Kidney (tissue), 14 donors: Measurements from ENCODE around the gene RCN2. TPM values are rescaled to one million over a fixed set of nuclear protein-coding genes. Genes with fewer than 3 reads are reported as not detected.

Source experiments
- DNase-seq, 5 donors: peaks; one replicate each; pipeline ENCODE4 v3.0.0-alpha.2; 2013 to 2020
- FAIRE-seq: peaks from 2 replicates; lab custom pipeline; 2012; peaks lifted over from hg19 to GRCh38; lab: Jason Lieb, UNC
- H3K27ac ChIP-seq, 2 donors: one replicate each; pipeline ENCODE4 v1.7.0; 2013; ENCODE audit warnings: low read depth in 2 of 2, low read length in 2 of 2, inconsistent platforms in 1 of 2
- H3K27me3 ChIP-seq: one replicate; pipeline ENCODE4 v1.7.1; 2013; ENCODE audit warnings: low read length, inconsistent platforms; ENCODE audit not compliant: control insufficient read depth, insufficient read depth
- H3K36me3 ChIP-seq, 3 donors: one replicate each; pipeline versions ENCODE4 v1.7.0 to v1.7.1; 2013; ENCODE audit warnings: low read length in 3 of 3, control low read depth in 1 of 3, inconsistent platforms in 1 of 3; ENCODE audit not compliant: insufficient read depth in 3 of 3, control insufficient read depth in 2 of 3
- H3K4me1 ChIP-seq, 3 donors: one replicate each; pipeline versions ENCODE4 v1.7.0 to v1.7.1; 2013; ENCODE audit warnings: low read length in 3 of 3, inconsistent platforms in 1 of 3, low read depth in 1 of 3; ENCODE audit not compliant: control insufficient read depth in 2 of 3, insufficient read depth in 2 of 3
- H3K4me3 ChIP-seq, 3 donors: one replicate each; pipeline versions ENCODE4 v1.7.0 to v1.8.1; 2013; ENCODE audit warnings: low read length in 3 of 3, control low read depth in 1 of 3, inconsistent platforms in 1 of 3
- H3K9ac ChIP-seq, 3 donors: one replicate each; pipeline versions ENCODE4 v1.7.0 to v1.7.1; 2013; ENCODE audit warnings: low read length in 3 of 3, control low read depth in 1 of 3, inconsistent platforms in 1 of 3
- H3K9me3 ChIP-seq, 3 donors: one replicate each; pipeline versions ENCODE4 v1.7.0 to v1.7.1; 2013; ENCODE audit warnings: low read length in 3 of 3, control low read depth in 1 of 3, inconsistent platforms in 1 of 3; ENCODE audit not compliant: control insufficient read depth in 2 of 3, insufficient read depth in 1 of 3
- CTCF ChIP-seq: IDR thresholded peaks from 3 replicates; pipeline ENCODE4 v1.5.1; 2012; ENCODE audit warnings: mild to moderate bottlenecking, moderate library complexity, borderline replicate concordance; ENCODE audit not compliant: insufficient read depth; ENCODE audit errors: extremely low read depth
- intact Hi-C: fragments of 100-400 bp; cut with DNase I; formaldehyde crosslinking; loops from one replicate; pipeline ENCODE4 v1.11.1; 2022
- polyA plus RNA-seq: library from polyadenylated mRNA; stranded (reverse); fragments of 350-450 nt; fragmentation: Illumina TruSeq; extraction: RNeasy Lipid Tissue Mini Kit (QIAGEN cat#74804); gene quantifications from one replicate; pipeline ENCODE4 v1.2.3, GENCODE V29; 2014; ENCODE audit warnings: low read depth, low replicate concordance; ENCODE audit not compliant: insufficient read depth
- total RNA-seq: library from RNA; stranded (reverse); fragmentation: NEBNext Ultra II Directional; extraction: Animal tissue kit (Norgen Biotek cat#: 25700); gene quantifications from one replicate; pipeline ENCODE4 v1.2.1, GENCODE V29; 2021
- donor health status: control.
- donor health status: control.
- donor health status: control.
- donor health status: control.
- donor health status: control.
- donor health status: DM: yes; HTN: yes; CAD: no.
- donor health status: Normal renal cell carcinoma (clear cell type).

The RCN2 gene
- total and polyA plus RNA-seq, 2 donors from 2014 or later: 40.0 to 44.5 TPM

DNA sequence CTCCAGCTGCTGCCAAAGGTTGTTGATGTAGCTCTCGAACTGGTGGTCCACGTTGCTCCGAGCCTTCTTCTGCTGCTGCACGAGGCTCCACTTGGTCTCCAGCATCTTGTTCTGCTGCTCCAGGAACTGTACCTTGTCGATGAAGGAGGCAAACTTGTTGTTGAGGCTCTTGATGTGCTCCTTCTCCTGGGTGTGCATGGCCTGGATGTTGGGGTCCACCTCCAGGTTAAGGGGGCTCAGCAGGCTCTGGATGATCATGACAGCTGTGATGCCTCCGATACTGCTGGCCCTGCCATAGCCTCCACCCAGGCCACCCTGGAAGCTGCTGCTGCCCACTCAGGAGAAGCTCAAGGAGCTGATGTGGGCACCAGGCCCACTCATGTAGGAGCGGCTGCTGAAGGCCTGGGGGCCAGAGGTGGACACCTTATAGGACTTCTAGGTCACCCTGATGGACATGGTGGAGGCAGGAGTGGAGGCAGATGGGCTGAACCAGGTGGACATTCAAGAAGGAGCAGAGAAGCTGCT lies 48.5 kb downstream of the RCN2 start:
- no peak for TF ChIP-seq CTCF
- H3K9me3 ChIP-seq: no peaks in the 10 kb centered on the region
- intact Hi-C loops: no loop called here
- no peak overlapping the region for H3K4me3 ChIP-seq
- H3K36me3 ChIP-seq: no peaks in the 10 kb centered on the region
- H3K27me3 ChIP-seq: no peaks in the 10 kb centered on the region
- DNase-seq (no peak), FAIRE-seq (no peak)
- H3K27ac ChIP-seq: no peak overlapping the region
- H3K9ac ChIP-seq: no peak overlapping the region
- peaks cover 0 to 4% (median 0%) of the 10 kb centered on the region in 3 donors for H3K4me1 ChIP-seq

DNA sequence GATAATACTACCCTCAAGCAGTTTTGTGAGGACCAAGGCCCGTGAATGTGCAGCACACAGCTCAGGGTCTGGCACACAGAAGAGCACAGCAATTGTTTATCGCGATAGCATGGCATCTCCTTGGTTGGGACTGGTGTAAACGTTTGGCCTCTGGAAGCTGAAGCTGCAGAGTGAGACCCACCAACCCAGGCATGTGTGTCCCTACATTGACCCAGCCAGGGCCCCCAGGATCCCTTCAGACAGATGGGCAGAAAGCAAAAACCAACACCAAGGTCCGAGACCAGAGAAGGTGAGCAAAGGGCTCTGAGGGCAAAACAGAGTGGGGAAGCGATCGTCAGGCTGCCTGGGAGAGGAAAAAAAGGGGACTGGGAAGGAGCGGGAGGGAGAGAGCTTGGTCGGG lies 50.8 kb downstream of the RCN2 start:
- H3K4me3 ChIP-seq: no peak overlapping the region
- intact Hi-C loops: no loop called here
- H3K9me3 ChIP-seq: no peaks in the 10 kb centered on the region
- no peak for TF ChIP-seq CTCF
- FAIRE-seq: no peak
- no peaks in the 10 kb centered on the region for H3K36me3 ChIP-seq
- H3K9ac ChIP-seq: no peak overlapping the region
- no peaks in the 10 kb centered on the region for H3K27me3 ChIP-seq
- H3K4me1 ChIP-seq: peaks cover 0 to 4% (median 0%) of the 10 kb centered on the region in 3 donors
- H3K27ac ChIP-seq: no peak overlapping the region
- no peak for DNase-seq

- no peak overlapping the region for H3K27ac ChIP-seq
Observed at GRCh38 chr15:76982756-76983155, 51.2 kb downstream of the RCN2 start.

More at GRCh38 chr15:76982756-76983155, 51.2 kb downstream of the RCN2 start:
- DNase-seq (no peak), FAIRE-seq (no peak)
- Histone ChIP-seq H3K36me3 (no peaks in the 10 kb centered on the region), H3K9ac (no peak overlapping the region), H3K27me3 (no peaks in the 10 kb centered on the region), H3K9me3 (no peaks in the 10 kb centered on the region), H3K4me1 (peaks cover 0 to 4% (median 0%) of the 10 kb centered on the region in 3 donors), H3K4me3 (no peak overlapping the region)
- intact Hi-C loops: no loop called here
- TF ChIP-seq CTCF: no peak
